GM19240 (cell line): Measurements from ENCODE around the gene CENPI.
"Not testable (repeated sequence)": the region's sequence is repeated elsewhere in the genome, so short reads cannot be mapped to it uniquely, and the experiment has no call there.

Source experiments
- DNase-seq: peaks from one replicate; pipeline ENCODE4 v3.0.0; 2011; ENCODE audit warnings: low spot score; ENCODE audit not compliant: insufficient read length

The CENPI gene, protein sequence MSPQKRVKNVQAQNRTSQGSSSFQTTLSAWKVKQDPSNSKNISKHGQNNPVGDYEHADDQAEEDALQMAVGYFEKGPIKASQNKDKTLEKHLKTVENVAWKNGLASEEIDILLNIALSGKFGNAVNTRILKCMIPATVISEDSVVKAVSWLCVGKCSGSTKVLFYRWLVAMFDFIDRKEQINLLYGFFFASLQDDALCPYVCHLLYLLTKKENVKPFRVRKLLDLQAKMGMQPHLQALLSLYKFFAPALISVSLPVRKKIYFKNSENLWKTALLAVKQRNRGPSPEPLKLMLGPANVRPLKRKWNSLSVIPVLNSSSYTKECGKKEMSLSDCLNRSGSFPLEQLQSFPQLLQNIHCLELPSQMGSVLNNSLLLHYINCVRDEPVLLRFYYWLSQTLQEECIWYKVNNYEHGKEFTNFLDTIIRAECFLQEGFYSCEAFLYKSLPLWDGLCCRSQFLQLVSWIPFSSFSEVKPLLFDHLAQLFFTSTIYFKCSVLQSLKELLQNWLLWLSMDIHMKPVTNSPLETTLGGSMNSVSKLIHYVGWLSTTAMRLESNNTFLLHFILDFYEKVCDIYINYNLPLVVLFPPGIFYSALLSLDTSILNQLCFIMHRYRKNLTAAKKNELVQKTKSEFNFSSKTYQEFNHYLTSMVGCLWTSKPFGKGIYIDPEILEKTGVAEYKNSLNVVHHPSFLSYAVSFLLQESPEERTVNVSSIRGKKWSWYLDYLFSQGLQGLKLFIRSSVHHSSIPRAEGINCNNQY

DNA sequence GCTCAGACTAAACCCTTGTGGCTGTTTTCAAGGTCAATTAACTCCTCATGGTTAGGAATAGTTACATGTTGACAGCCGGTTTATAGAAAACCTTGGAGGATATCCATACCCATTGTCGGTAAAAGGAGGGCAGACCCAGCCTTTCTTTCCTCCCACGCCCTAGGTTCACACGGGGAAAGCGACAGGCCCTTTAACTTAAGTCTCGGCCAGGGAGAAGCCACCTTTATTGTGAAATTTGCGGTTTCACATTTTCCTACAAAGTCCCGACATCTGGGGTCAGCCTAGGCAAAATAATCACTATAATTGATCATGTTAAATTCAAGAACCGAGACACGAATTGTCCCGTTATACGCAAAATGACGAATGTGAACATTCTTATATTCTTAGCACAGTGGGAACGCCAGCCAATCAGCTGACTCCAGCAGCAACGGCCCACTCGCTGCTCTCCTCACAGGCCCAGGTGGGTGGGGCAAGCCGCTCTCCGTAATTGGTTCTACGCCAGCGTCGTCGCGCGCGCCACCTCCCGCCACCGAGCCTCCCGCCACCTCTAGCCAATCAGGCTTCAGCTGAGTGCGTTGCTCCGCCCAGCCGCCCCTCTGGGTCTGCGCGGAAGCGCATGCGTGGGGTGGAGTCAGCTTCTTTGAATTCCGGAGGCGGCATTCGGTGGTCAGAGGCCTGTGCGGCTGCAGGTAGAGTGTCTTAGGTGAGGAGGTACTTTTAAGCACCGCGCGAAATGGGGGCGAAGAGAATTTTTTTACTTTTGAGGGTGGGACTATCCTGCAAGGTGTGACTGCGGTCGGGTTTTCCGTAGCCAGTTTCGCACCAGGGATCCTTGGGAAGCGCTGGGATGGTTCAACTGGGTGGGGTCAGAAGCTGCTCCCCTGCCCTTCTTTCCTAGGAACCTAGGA is at the start of gene CENPI:
TSS of gene CENPI (plus strand) at position 659 of the 908 bp plus-strand sequence. CDS start 2,867 bp downstream, outside the sequence.
- DNase-seq: peak; percentile 81

DNA sequence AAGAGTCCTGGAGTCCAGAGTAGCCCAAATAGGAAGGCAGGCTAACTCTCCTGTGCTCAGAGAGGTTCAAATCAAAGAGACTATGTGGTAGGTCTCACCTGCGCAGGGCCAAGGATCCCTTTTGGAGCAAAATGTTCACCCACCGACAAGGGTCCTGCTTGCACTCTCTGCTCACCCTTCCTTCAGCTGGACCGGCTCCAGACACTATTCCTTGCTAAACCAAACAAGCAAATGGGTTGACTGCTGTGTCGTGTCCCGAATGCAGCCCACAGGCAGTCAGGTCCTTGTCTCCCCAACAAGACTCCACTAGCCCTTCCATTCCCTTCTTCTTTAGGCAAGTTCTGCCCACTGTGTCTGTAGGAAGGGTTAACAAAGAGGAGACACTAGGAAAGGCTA is 46.9 kb upstream of the CENPI start:
- DNase-seq: no peak

DNA sequence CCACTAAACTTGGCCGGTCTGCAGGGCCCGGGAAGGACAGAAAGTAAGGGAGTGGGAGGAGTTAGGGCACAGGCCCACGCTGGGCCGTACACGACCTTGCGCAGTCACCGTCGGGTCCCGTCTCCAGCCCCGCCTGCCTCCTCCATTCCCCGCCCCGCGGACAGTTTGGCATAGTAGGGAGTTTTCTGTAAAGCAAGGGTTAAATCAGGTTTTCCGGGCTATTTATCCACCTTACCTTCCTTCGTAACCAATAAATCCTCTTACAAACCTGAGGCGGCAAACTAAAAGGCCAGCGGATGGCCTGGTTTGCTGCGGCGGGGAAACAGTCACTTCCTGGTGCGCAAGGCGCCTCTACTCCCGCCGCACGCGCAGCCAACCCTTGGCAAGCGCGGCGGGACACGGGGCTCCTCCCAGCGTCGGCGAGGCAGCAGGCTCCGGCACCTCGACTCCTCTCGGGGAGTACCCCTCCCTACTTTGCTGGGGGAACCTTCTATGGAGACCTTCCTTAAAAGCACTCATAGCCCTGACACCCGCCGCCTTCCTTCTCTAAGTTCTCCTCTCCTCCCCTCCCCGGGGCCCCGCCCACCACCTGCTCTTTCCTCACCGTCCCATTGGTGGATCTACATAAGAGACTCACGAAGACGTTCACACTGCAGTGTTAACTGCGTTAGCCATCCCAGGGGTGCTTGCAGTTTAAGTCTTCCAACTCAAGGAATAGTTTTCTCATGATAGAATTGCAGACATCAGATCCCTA is 46.3 kb upstream of the CENPI start, which contains the start of gene TRMT2B:
TSS of gene TRMT2B (minus strand) at position 563 of the 754 bp plus-strand sequence. CDS start 9,822 bp downstream, outside the sequence.
- DNase-seq: peak; percentile 43

DNA sequence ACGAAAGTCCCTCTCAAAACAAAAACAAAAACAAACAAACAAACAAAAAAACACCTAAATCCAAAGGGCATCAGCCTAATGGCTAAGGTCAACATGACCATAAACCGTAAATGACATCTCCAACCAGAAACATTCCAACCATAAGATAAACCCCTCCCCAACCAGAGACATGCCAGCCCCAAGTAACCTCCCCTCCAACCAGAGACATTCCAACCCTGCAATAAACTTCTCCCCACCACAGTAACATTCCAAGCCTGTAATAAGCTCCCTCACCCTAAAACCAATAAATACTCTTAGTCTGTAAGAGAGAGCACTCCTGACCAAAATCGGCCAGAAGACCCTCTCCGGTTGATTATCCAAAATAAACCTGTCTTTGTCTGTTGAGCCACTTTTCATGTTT is 41.5 kb upstream of the CENPI start:
- DNase-seq: not testable (repeated sequence)

DNA sequence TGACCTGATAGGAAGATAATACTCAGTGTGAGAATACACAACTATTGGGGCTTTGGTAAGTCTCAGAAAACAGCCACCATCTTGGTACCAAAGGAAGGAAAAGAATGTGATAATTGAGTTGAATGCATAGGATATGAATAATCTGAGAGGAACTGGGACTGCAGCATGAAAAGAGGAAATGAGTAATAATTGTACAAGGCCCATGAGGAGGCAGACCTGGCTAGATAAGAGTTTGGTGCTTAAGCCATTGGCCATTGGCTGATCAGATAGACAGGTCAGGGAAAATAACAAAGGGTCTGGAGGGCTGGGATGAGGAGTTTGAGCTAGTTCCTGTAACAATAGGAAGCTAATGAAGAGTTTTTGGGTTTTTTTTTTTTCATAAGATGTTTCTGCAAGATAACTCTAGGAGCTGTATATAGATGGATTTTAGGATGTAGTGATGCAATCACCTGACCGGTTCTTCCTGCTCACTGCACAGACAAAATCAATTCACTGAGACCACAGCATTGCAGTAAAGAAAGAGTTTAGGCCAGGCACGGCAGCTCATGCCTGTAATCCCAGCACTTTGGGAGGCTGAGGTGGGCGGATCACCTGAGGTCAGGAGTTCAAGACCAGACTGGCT is 40.8 kb upstream of the CENPI start:
- peak; percentile 14 for DNase-seq

DNA sequence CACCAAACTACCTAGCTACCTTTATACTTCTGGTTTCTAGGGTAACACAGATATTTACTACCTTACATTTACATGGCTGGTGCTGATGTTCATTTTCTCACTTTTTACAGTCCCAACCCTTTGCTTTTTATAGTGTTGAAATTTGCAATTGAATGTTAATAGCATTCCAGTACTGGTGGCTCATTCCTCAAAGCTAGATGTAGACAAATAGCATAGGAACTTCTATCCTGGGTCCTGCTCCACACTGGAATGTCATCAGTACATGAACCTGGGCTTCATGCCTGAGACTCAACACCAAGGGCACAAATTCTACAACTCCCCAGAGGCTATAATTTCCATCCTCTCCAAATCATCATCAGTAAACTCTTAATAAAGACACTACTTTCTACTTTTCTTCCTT is 35.8 kb upstream of the CENPI start:
- DNase-seq: no peak

DNA sequence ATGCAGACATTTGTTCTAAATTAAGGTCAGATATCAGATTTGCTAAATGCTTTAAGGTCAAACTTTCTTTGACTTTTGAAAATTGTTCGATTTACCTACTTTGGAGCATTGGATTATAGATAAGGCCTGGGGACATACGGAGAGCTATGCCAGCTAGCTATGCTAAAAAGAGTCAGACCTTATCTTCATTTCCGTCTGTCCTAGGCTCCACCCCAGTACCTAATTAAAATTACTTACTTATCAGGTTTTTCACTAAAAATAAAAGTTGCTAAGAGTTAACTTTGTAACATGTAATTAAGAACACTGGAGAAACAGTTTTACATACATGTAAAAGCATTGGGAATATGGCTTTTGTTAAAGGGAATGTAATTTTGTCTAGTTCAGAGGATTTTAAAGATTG is 26.4 kb upstream of the CENPI start:
- DNase-seq: no peak

DNA sequence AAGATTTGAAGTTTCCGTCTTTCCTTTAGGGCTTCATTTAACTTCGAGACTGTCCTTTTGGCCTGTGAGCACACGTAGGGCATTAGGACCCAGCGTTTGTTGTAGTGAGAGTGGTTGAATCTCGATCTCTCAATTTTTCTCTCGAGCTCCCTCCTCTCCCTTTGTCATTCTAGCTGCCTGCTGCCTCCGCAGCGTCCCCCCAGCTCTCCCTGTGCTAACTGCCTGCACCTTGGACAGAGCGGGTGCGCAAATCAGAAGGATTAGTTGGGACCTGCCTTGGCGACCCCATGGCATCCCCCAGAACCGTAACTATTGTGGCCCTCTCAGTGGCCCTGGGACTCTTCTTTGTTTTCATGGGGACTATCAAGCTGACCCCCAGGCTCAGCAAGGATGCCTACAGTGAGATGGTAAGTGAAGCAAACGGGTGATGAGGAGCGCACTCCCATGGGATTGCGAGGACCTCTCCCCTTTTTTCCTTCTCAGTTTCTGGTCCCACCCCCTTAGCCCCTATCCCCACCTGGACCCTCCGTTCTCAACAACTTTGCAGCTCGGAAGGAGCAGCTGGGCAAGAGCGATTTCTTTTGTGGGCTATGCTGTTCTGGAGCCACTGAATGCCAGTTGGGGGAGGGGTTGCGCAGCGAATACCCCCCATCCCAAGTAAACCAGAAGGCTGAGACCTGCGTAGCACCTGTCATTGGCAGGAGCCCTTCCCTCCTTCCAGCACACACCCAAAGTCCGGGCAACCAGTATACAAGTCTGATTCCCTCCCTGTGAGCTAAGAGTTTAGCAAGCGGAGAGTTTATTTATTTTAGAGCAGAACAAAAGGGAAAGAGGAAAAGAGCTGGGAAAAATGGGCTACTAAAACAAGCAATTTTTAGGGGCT is 19.0 kb upstream of the CENPI start, which contains the start of gene TMEM35A:
TSS of gene TMEM35A (plus strand) at position 164 of the 883 bp plus-strand sequence. CDS start at position 288, 124 bp downstream.
- DNase-seq: no peak

DNA sequence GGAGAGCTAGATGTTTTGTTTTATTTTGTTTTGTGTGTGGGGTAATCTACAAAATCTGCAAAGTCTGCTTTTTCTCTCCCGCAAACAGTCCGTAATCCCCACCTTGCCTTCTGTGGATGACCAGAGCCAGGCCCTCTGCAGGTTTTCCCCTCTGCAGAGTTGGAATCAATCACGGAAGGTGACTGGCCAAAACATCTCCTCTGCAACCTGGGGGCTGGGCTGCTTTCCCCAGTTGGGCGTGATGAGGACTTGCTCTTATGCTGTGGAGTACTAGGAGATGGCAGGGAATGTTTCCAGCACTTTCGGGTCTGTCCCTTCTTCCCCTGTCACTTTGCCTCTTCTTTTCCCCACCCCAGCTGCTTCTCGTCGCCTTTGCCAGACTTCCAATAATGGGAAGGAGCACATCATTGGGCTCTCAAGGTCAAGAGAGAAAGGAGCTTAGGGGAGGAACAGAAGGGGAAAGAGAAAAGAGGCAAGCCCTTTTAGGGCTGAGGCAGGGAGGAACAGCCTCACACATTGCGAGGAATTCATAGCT is 18.2 kb upstream of the CENPI start:
- no peak for DNase-seq

DNA sequence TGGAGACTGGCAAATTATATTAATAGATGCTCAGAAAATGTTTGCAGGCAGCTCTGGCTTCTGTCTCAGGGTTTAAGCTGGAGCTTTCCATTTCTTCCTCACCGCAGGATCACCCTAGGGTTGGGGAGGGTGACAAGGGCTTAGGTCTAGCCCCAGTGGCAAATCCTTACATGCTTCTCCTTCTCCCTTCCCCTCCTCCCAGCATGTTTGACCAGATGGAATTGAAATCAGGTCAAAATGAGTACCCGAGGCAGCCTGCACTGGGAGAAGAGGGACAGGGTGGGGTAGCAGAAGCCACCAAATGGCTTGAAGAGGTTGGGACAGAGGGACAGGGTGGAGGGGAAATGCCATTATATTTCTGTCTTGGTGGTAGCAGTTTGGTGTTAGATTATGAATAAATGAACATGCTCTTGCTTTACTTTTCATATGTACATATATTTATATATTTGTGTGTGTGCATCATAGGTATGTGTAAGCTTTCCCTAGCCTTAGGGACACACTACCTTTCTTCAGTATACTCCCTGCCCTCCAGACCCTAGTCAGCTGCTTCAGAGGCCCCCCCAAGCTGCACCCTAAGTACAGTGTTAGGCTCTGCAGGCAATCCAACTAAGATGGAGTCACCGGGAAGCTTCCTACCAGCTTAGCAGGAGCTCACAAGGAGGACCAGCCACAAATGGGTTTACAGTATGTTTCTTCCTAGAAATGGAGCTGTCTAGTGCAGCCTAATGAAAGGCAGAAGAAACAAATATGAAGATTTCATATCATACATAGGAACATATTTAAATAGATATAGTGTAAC is 17.5 kb upstream of the CENPI start:
- DNase-seq: no peak

DNA sequence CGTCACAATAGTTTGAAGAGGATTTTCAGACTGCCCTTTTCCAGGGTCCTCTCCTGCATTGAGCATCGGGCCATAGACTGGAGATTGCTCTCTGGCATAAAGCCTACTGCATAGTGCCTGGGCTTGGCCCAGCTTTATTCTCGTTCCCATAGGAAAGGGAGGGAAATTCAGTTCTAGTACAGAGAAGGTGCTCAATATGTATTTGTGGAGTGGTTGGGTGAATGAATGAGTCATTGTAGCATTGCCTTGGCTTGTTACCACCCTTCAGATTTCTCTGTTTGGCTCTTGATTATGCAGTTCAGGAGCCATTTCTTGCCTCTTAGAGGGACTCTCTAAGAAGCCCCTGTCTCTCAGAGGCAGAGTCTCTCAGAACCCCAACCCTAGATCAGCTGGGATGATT is 16.8 kb upstream of the CENPI start:
- DNase-seq: no peak

DNA sequence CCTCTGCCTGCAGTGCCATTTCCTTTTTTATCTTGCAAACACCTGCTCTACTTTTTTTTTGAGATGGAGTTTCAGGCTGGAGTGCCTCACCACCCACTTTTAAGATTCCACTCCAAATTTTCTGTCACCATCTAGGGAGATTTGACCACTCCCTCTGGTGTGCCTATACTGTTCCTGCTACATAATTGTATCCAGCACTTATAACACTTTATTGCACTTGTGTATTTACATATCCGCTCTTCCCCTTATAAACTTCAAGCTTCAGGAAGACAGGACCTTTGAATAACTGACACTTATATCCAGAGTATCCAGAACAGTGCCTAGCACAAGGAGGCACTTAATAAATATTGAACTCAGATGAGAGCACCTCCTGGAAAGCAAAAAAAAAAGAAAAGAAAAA is 6.2 kb upstream of the CENPI start:
- no peak for DNase-seq

DNA sequence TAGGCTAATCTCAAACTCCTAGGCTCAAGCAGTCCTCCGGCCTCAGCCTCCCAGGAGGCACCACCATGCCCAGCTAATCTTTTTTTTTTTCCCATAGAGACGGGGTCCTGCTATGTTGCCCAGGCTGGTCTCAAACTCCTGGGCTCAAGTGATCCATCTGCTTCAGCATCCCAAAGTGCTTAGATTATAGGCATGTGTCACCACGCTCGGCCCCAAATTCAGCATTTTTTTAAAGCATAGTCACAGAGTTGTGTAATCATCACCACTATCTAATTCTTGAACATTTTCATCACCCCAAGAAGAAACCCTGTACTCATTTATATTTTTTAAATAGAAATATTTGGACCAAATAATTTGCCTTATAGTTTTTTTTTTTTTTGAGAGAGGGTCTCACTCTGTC is 10.3 kb downstream of the CENPI start:
- no peak for DNase-seq

DNA sequence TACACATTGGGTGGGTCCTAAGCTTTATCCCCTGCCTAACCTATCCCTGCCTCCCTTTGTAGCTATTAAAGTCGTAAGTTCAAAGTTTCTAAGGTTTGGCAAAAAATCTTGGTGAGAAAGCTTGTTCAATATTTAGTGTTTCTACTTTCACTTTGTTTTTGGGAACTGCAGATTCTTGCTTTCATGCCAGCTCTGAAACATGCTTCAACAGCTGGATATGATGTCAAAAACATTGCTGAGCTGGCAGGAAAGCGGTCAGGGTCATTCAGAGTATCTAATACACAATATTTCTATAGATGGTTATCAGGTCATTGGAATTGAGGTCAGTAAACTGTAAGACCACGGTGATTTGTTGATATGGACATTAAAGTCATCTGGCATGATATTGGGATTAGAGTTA is 19.7 kb downstream of the CENPI start:
- no peak for DNase-seq

DNA sequence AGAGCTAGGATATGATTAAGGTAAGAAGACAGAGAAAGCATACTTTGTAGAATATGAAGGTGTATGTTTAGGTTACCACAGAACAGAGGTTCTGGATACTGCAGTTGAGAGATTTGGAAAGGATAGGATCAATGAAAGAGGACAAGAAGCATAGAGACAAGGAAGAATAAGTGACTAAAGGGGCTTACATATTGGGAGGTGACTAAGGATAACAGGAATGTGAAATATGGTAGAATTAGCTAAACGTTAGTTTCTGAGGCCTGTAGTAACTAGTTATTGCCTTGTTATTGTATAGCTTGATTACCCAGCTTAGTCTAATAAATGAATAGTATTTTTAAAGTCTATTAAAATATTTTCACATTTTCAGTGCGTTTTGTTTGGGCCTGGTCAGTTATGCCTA is 38.2 kb downstream of the CENPI start:
- DNase-seq: no peak
